ENCODE measurements around the gene EPG5. TPM values are rescaled to one million over a fixed set of nuclear protein-coding genes. Genes with fewer than 3 reads are reported as not detected.
"Not testable (repeated sequence)": the region's sequence is repeated elsewhere in the genome, so short reads cannot be mapped to it uniquely, and the experiment has no call there.

EPG5 gene
- total RNA-seq, 1 donor from 2014 or later, result 36.6 TPM

GRCh38 chr18:45850021-45850420 is 117.1 kb downstream of the EPG5 start:
- Mint-ChIP-seq H3K36me3 (ENCODE audit: unreplicated experiment) (peaks cover 8% of the 10 kb centered on the region), H3K9me3 (ENCODE audit: unreplicated experiment) (peaks cover 2% of the 10 kb centered on the region), H3K27ac (ENCODE audit: unreplicated experiment) (no peak overlapping the region), H3K4me1 (ENCODE audit: low read depth, unreplicated experiment) (peaks cover 22% of the 10 kb centered on the region), H3K27me3 (ENCODE audit: unreplicated experiment) (peaks cover 1% of the 10 kb centered on the region), H3K4me3 (ENCODE audit: unreplicated experiment) (no peak overlapping the region)
- TF ChIP-seq, protein P1, sequence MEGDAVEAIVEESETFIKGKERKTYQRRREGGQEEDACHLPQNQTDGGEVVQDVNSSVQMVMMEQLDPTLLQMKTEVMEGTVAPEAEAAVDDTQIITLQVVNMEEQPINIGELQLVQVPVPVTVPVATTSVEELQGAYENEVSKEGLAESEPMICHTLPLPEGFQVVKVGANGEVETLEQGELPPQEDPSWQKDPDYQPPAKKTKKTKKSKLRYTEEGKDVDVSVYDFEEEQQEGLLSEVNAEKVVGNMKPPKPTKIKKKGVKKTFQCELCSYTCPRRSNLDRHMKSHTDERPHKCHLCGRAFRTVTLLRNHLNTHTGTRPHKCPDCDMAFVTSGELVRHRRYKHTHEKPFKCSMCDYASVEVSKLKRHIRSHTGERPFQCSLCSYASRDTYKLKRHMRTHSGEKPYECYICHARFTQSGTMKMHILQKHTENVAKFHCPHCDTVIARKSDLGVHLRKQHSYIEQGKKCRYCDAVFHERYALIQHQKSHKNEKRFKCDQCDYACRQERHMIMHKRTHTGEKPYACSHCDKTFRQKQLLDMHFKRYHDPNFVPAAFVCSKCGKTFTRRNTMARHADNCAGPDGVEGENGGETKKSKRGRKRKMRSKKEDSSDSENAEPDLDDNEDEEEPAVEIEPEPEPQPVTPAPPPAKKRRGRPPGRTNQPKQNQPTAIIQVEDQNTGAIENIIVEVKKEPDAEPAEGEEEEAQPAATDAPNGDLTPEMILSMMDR (IDR thresholded peaks at IDR 0.05; ENCODE audit: partially characterized antibody, unreplicated experiment), result peak; percentile 51
- DNase-seq, result peak; percentile 58

GRCh38 chr18:45849529-45849928 is 117.6 kb downstream of the EPG5 start:
- DNase-seq, result no peak
- Mint-ChIP-seq H3K4me1 (ENCODE audit: low read depth, unreplicated experiment) (peaks cover 22% of the 10 kb centered on the region), H3K36me3 (ENCODE audit: unreplicated experiment) (peaks cover 6% of the 10 kb centered on the region), H3K27ac (ENCODE audit: unreplicated experiment) (no peak overlapping the region), H3K9me3 (ENCODE audit: unreplicated experiment) (peaks cover 2% of the 10 kb centered on the region), H3K4me3 (ENCODE audit: unreplicated experiment) (no peak overlapping the region), H3K27me3 (ENCODE audit: unreplicated experiment) (no peaks in the 10 kb centered on the region)
- TF ChIP-seq, protein P1 (IDR thresholded peaks at IDR 0.05; ENCODE audit: partially characterized antibody, unreplicated experiment), result no peak

DNA sequence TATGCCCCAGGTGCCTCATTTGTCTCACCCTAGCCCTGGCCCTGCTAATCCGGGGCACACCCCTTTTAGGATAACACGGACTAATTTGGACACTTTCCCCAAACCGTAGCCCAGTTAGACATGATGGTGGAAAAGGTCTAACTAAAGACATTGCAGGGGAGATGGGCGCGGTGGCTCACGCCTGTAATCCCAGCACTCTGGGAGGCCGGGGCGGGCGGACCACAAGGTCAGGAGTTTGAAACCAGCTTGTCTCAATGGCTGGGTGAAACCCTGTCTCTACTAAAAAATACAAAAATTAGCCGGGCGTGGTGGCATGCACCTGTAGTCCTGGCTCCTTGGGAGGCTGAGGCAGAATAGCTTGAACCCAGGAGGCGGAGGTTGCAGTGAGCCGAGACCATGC is 118.5 kb downstream of the EPG5 start:
- not testable (repeated sequence) for H3K4me3 Mint-ChIP-seq (ENCODE audit: unreplicated experiment); H3K9me3 Mint-ChIP-seq (ENCODE audit: unreplicated experiment); H3K27me3 Mint-ChIP-seq (ENCODE audit: unreplicated experiment); H3K36me3 Mint-ChIP-seq (ENCODE audit: unreplicated experiment); DNase-seq; H3K27ac Mint-ChIP-seq (ENCODE audit: unreplicated experiment)
- peaks cover 22% of the 10 kb centered on the region for H3K4me1 Mint-ChIP-seq (ENCODE audit: low read depth, unreplicated experiment)

- Mint-ChIP-seq H3K4me1 (ENCODE audit: low read depth, unreplicated experiment) (peaks cover 21% of the 10 kb centered on the region), H3K27me3 (ENCODE audit: unreplicated experiment) (no peaks in the 10 kb centered on the region), H3K36me3 (ENCODE audit: unreplicated experiment) (peaks cover 8% of the 10 kb centered on the region), H3K27ac (ENCODE audit: unreplicated experiment) (no peak overlapping the region), H3K9me3 (ENCODE audit: unreplicated experiment) (peaks cover 2% of the 10 kb centered on the region), H3K4me3 (ENCODE audit: unreplicated experiment) (no peak overlapping the region)
- no peak for DNase-seq
- TF ChIP-seq, protein P1 (IDR thresholded peaks at IDR 0.05; ENCODE audit: partially characterized antibody, unreplicated experiment), result no peak
Measured at GRCh38 chr18:45847119-45847518, 120.0 kb downstream of the EPG5 start.

- Mint-ChIP-seq H3K36me3 (ENCODE audit: unreplicated experiment) (peaks cover 5% of the 10 kb centered on the region), H3K27me3 (ENCODE audit: unreplicated experiment) (peaks cover under 1% of the 10 kb centered on the region), H3K4me3 (ENCODE audit: unreplicated experiment) (no peak overlapping the region), H3K4me1 (ENCODE audit: low read depth, unreplicated experiment) (peaks cover 5% of the 10 kb centered on the region), H3K27ac (ENCODE audit: unreplicated experiment) (no peak overlapping the region), H3K9me3 (ENCODE audit: unreplicated experiment) (peaks cover 2% of the 10 kb centered on the region)
- DNase-seq, result no peak
- TF ChIP-seq, protein P1 (IDR thresholded peaks at IDR 0.05; ENCODE audit: partially characterized antibody, unreplicated experiment), result no peak
Measured at GRCh38 chr18:45845410-45845809, 121.7 kb downstream of the EPG5 start.

Measured in glutamatergic neuron (in vitro differentiated cells).